GM21526 (cell line): ENCODE data around the gene CLP1.
"Not testable (repeated sequence)": the region's sequence is repeated elsewhere in the genome, so short reads cannot be mapped to it uniquely, and the experiment has no call there.

Experiments
- ATAC-seq: cut with Tn5 transposase; IDR thresholded peaks from one replicate; pipeline ENCODE4 v1.9.1; 2021; ENCODE audit warnings: moderate library complexity; ENCODE audit not compliant: unreplicated experiment, low FRiP score

The CLP1 gene

DNA sequence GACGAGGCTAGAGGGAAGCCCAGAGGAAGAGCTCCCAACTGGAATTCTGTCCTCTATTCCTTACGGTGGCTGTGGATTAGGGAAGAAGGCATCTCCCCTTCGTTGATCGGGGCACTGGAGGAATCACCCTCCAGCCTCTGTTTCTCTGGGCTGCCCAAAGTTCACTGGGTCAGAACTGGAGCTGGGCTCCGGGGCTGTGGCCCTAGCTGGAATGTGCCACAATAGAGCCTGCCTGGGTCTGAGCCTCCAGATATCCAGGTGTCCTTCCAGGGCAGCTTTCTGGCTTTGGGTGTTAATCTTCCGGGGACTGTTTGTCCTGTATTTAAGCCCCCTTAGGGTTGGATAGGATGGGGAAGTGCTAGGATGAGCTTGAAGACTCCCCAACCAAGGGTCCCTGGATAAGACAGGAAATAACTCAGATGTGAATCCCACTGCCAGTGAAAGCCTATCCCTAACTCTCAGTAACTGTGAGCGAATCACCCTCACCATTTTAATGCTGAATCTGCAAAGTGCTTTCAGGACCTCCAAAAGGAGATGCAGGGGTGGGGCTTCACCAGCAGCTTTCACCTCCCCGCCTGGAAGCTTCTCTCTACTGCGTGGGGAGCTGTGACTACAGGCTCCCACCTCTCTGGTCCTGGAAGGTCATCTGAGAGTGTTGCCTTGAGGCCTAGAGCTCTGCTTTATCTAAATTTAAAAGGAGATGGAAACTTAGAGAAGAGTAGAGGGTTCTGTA is 17.3 kb upstream of the CLP1 start:
- ATAC-seq = no peak

- ATAC-seq = no peak
These were observed 16.4 kb upstream of the CLP1 start for GRCh38 chr11:57641011-57641807.

- no peak for ATAC-seq
These were observed 13.8 kb upstream of the CLP1 start for GRCh38 chr11:57643802-57644201.

GRCh38 chr11:57644748-57645688 is 12.5 kb upstream of the CLP1 start:
- peak; percentile 61 for ATAC-seq

- ATAC-seq = no peak
These were observed 11.9 kb upstream of the CLP1 start for GRCh38 chr11:57645689-57646085.

DNA sequence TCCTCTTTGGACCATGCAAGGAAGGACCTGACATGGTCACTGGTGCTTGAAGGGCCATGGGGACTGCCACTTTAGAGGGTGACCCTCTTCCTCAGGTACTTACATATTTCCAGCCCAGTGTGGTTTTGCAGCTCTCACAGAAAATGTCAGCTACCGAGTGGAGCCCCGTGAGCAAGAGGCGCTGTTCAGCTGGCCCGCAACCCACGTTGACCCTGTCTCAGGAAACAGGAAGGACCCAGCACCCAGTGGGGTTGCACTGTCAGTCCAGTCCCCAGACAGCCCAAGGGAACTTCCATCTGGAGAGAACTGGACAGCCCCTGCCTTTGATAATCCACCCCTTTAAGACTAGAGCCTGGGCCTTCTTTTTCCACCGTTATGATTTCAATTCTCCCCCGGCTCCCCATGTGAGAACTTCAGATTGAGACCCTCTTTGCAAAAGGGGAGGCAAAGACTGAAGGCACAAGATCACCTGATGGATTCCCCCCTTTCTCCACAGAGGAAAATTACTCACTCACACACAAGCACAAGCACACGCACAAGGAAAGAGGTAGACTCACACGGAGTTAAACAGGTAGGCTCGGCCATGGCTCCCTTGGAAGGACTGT is 11.3 kb upstream of the CLP1 start:
- ATAC-seq = no peak

GRCh38 chr11:57646799-57647303 is 10.7 kb upstream of the CLP1 start:
- no peak for ATAC-seq

DNA sequence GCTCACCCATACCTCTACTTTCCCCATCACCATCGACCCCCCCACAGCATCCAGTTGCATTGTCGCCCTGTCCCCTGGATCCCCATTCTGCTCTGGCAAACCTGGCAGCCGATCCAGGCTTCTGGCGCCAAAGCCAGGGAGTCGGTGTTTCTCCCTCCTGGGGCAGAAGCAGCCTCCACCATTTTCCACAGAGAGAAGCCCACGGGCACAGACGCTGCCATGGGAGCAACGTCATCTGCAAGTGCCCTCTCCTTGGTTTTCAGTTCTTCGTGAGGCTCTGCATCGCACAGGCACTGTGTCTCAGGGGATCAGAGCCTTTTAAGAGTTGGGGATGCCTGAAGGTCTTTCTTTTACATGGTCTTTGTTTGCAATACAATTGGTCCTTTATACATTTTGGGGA is 10.2 kb upstream of the CLP1 start:
- ATAC-seq = no peak

DNA sequence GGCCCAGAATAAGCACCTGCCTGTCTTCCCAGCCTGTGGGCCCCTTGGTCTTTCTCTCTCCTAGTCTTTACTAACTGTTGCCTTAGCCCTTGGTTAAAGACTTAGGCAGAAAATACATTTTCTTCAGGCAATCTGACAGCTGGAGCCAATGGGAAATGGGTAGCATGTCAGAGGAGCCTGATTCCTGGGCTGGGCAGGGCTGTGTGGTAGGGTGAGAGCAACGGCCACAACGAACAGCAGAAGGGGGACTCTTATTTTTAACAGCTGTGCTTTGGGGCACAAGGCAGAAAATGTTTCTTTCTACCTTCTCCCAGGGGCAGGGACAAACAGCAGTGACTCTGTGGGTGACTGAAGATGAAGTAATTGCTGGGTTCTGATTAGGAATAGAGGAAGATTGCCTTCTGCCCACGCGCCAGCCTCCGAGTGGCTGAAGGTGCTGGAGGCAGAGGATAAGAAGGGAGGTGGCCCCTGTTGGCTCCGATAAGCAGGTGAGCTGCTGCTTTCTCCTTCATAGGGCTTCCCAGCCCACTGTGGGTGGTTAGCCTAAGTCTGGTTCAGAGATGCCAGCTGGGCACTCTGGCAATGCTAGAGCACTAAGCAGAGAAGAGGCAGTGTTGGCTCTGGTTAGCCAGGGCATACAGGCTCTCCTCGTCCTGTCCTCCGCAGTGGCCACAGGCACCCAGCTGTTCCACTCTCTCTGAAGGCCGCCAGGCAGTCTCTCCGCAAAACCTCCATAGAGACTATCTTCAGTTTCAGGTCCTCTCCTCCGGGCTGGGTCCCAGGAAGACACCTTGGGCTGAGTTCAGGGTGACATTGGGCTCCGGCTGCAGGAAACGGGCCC is 9.4 kb upstream of the CLP1 start:
- no peak for ATAC-seq

- ATAC-seq = no peak
These were observed 8.5 kb upstream of the CLP1 start for GRCh38 chr11:57648801-57649735.

DNA sequence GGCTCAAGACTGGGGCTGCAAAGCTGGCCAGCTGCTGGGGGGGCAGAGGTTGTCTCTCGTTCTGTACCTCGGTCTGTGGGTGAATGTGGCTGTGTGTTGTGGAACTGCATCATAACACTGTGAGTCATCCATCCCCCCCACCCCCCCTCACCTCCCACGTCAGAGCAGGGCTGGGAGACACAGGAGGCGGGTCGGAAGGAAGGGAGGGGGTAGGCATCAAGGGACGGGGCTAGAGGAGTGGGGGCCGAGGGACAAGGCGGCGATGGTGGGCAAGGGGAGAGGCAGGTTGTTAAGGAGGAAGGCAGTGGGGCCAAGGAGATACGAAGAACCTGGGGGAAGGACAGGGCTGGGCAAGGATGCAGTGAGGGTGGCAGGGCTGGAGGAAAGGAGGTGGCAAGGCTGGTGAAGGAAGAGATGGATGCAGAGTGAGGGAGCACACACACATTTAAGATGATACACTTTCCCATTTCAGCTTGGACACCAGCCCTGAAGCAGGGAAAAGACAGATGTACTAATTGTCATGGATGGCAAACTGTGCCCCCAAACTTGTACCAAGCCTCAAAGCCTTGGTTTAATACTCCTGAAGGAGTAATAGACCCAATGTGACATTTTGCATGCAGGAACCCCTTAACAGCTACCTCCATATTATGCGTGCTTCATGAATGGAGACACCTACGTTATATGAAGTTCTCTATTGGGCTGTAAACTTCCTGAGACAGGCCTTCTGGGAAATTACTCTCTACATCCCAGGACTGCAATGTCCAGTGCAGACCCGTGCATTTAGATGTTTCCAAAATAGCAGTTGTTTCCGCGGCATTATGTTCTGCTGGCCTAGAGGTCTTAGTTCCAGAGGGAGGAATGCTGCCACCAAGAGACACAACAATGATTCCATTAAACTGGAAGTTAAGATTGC is 7.5 kb upstream of the CLP1 start, which contains the start of gene YPEL4:
YPEL4 (minus strand) TSS at position 87 of the 913 bp plus-strand sequence. CDS start 2,805 bp downstream, outside the sequence.
- no peak for ATAC-seq

DNA sequence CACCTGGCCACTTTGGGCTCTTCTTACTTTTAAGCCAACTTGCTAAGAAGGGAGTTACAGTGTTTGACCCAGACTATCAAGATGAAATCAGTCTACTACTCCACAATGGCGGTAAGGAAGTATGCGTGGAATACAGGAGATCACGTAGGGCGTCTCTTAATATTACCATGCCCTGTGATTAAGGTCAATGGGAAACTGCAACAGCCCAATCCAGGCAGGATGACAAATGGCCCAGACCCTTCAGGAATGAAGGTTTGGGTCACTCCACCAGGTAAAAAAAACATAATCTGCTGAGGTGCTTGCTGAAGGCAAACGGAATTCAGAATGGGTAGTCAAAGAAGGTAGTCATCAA is 6.8 kb upstream of the CLP1 start:
- ATAC-seq = no peak

GRCh38 chr11:57651408-57651807 is 6.2 kb upstream of the CLP1 start:
- no peak for ATAC-seq

GRCh38 chr11:57652230-57652629 is 5.3 kb upstream of the CLP1 start:
- not testable (repeated sequence) for ATAC-seq

DNA sequence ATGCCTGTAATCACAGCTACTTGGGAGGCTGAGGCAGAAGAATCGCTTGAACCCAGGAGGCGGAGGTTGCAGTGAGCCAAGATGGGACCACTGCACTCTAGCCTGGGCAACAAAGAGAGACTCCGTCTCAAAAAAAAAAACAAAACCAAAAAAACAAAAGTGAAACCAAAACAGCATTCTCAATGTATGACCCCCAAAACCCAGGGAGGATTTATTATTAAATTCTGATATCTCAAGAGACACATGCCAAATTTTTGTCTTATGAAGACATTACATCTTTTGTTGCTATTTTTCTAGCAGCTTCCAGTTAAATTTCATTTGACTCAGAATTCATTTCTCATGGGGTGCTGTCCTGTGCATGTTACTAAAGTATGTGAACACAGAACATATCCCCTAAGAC is 4.9 kb upstream of the CLP1 start:
- no peak for ATAC-seq

DNA sequence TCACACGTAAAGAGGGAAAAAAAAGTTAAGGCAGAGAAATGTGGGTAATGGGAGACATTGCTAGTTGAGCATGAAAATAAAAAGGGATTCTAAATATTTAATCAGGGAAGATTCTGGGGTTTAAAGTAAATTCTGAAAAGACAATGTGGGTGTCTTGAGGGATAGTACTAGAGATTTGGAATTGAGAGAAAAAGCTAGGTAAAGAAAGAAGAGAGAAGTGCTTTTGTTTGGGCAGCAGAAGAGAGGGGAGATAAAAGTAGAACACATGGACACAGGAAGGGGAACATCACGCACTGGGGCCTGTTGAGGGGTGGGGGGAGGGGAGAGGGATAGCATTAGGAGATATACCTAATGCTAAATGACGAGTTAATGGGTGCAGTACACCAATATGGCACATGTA is 4.4 kb upstream of the CLP1 start:
- ATAC-seq = no peak

DNA sequence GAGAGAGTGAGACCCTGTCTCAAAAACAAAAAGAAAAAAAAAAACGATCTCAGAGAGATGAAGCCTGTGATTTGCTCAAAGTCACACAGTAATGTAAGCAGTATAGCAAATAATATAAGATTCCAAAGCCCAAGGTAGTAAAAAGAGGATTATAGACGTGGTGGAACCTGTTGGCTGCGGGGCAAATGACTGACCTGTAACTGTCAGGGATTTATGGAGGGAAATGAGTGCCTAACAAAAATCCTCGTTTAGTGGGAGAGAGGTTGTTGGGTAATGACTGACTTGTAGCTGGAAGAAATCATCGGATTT is 723 bp upstream of the CLP1 start:
- no peak for ATAC-seq

GRCh38 chr11:57658023-57658361 is 430 bp downstream of the CLP1 start:
- ATAC-seq = no peak
